ENCODE results near the gene BAX. TPM values are rescaled to one million over a fixed set of nuclear protein-coding genes. Genes with fewer than 3 reads are reported as not detected.
"Not testable (repeated sequence)": the region's sequence is repeated elsewhere in the genome, so short reads cannot be mapped to it uniquely, and the experiment has no call there.

BAX gene
- 10 to 100 TPM; 28.2 to 74.4 (median 41.2) TPM for total RNA-seq

DNA sequence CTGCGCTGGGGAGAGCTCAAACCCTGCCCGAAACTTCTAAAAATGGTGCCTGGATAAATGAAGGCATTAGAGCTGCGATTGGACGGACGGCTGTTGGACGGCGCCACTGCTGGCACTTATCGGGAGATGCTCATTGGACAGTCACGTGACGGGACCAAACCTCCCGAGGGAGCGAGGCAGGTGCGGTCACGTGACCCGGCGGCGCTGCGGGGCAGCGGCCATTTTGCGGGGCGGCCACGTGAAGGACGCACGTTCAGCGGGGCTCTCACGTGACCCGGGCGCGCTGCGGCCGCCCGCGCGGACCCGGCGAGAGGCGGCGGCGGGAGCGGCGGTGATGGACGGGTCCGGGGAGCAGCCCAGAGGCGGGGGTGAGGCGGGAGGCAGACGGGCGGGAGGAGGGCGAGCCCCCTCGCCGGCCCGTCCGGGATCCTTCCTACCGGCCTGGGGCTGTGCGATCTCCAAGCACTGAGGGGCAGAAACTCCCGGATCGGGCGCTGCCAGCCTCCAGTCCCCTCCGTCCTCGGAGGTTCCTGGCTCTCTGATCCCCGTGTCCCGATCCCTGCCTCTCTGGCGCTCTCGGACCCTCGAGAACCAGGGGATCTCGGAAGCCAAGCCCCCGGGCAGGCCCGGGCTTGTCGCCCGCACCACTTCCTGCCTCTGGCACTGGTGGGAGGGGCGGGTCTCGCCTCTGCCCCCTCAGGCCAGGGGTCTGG, at the start of gene BAX:
Gene BAX (plus strand): TSS at position 281 of the 713 bp plus-strand sequence. CDS start 54 bp downstream, at position 335.
- H3K27ac ChIP-seq, result peak within 1 kb of the TSS; percentile 57 to 86 (median 63)
- intact Hi-C loops (cut with DNase I), result loop anchor here (10.0 kb wide), 1 partner anchor 50 kb away; the partner anchor contains the start of gene NUCB1

GRCh38 chr19:48905664-48906063, 49.0 kb upstream of the BAX start:
- peaks cover 11 to 15% of the 10 kb centered on the region in 2 donors for H3K4me1 ChIP-seq
- H3K9me3 ChIP-seq, result no peaks in the 10 kb centered on the region
- 93 to 98% methylated on average over 5 to 11 of the region's 14 CpGs for WGBS, 2 donors
- intact Hi-C loops (cut with DNase I), result loop anchor here (10.0 kb wide), 1 partner anchor 49 kb away; the partner anchor contains the start of gene BAX
- no peak overlapping the region for H3K27ac ChIP-seq
- TF ChIP-seq, protein P1, sequence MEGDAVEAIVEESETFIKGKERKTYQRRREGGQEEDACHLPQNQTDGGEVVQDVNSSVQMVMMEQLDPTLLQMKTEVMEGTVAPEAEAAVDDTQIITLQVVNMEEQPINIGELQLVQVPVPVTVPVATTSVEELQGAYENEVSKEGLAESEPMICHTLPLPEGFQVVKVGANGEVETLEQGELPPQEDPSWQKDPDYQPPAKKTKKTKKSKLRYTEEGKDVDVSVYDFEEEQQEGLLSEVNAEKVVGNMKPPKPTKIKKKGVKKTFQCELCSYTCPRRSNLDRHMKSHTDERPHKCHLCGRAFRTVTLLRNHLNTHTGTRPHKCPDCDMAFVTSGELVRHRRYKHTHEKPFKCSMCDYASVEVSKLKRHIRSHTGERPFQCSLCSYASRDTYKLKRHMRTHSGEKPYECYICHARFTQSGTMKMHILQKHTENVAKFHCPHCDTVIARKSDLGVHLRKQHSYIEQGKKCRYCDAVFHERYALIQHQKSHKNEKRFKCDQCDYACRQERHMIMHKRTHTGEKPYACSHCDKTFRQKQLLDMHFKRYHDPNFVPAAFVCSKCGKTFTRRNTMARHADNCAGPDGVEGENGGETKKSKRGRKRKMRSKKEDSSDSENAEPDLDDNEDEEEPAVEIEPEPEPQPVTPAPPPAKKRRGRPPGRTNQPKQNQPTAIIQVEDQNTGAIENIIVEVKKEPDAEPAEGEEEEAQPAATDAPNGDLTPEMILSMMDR (IDR thresholded peaks at IDR 0.05), result no peak
- DNase-seq, result no peak
- H3K4me3 ChIP-seq (replicated peaks in 1 of 3), result no peak overlapping the region
- peaks cover 38 to 45% of the 10 kb centered on the region in 2 donors for H3K36me3 ChIP-seq
- no peaks in the 10 kb centered on the region for H3K27me3 ChIP-seq

More for the DNA sequence above, at the start of gene BAX:
- TF ChIP-seq, protein P1 (IDR thresholded peaks at IDR 0.05), result peak in 3 of 6 experiments; percentile 2 to 27 (median 14)
- peak in 1 of 2 donors; percentile 79 for TF ChIP-seq POLR2A (IDR thresholded peaks at IDR 0.05)
- H3K36me3 ChIP-seq, result no peaks in the 10 kb centered on the region
- no peaks in the 10 kb centered on the region for H3K9me3 ChIP-seq
- peak; percentile 97 to 98 for DNase-seq
- WGBS, 2 donors, result 0 to 1% methylated on average over 8 to 22 of the region's 71 CpGs
- no peaks in the 10 kb centered on the region for H3K27me3 ChIP-seq
- H3K4me3 ChIP-seq (replicated peaks in 1 of 3), result peak within 1 kb of the TSS; percentile 7 to 82 (median 8)
- peaks cover 8 to 14% of the 10 kb centered on the region in 2 donors for H3K4me1 ChIP-seq

- Histone ChIP-seq H3K27me3 (no peaks in the 10 kb centered on the region), H3K4me1 (peaks cover 6 to 8% of the 10 kb centered on the region in 2 donors), H3K27ac (no peak overlapping the region), H3K9me3 (no peaks in the 10 kb centered on the region), H3K4me3 (replicated peaks in 1 of 3) (no peak overlapping the region), H3K36me3 (peaks cover 43 to 52% of the 10 kb centered on the region in 2 donors)
- intact Hi-C loops (cut with DNase I), result loop anchor here (10.0 kb wide), 1 partner anchor 48 kb away; the partner anchor contains the start of gene BAX
- TF ChIP-seq, protein P1 (IDR thresholded peaks at IDR 0.05), result no peak
- TF ChIP-seq POLR2A (IDR thresholded peaks at IDR 0.05), result no peak
- WGBS, 2 donors, result 94 to 97% methylated on average over 10 of the region's 10 CpGs
- no peak for DNase-seq
Measured at GRCh38 chr19:48906324-48906723, 48.4 kb upstream of the BAX start.

DNA sequence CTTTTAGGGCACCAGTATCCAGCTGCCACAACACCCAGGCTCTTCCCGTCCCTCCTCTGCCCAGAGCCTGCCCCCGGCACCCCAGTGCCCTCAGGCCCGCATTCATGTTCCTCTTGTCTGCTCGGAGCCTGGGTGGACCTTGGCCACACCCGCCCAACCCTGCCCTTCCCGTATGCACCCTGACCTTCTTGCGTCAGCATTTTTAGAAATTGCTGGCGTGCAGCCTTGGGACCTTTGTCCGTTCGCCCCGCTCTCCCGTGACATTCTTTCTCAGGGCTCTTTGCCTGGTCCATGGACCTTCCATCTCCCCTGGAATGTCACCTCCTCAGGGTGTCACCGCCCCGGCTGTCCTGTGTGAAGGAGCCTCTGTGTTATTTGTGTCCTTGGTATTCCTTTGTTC, 47.0 kb upstream of the BAX start:
- no peak for DNase-seq
- no peak overlapping the region for H3K27ac ChIP-seq
- no peaks in the 10 kb centered on the region for H3K27me3 ChIP-seq
- intact Hi-C loops (cut with DNase I), result loop anchor here (10.0 kb wide), 1 partner anchor 47 kb away; the partner anchor contains the start of gene BAX
- TF ChIP-seq, protein P1 (IDR thresholded peaks at IDR 0.05), result no peak
- no peak for TF ChIP-seq POLR2A (IDR thresholded peaks at IDR 0.05)
- peaks cover 56 to 65% of the 10 kb centered on the region in 2 donors for H3K36me3 ChIP-seq
- H3K9me3 ChIP-seq, result no peaks in the 10 kb centered on the region
- WGBS, 2 donors, result 94 to 95% methylated on average over 13 to 14 of the region's 14 CpGs
- no peaks in the 10 kb centered on the region for H3K4me1 ChIP-seq
- H3K4me3 ChIP-seq (replicated peaks in 1 of 3), result no peak overlapping the region

- DNase-seq; H3K27me3 ChIP-seq; H3K4me3 ChIP-seq (replicated peaks in 1 of 3); H3K9me3 ChIP-seq; H3K4me1 ChIP-seq: not testable (repeated sequence)
- 97 to 99% methylated on average over 11 of the region's 11 CpGs for WGBS, 2 donors
- peak overlapping the region in 1 of 3 donors; percentile 10 for H3K27ac ChIP-seq
- intact Hi-C loops (cut with DNase I), result loop anchor here (10.0 kb wide), 1 partner anchor 45 kb away; the partner anchor contains the start of gene BAX
- H3K36me3 ChIP-seq, result peaks cover 68 to 84% of the 10 kb centered on the region in 2 donors
Measured at GRCh38 chr19:48909424-48910077, 45.1 kb upstream of the BAX start.
